Stimulated activated naive B cell treated with anti-CD40 and anti-IgM and Interleukin-4, amounts not matched to agents 10 μg/mL and 1 μg/mL and 100 μg/mL, for 72 hours (primary cell): Measurements from ENCODE around the gene RHOU.

ENCODE experiments used
- ATAC-seq, 2 donors: fragments of 150-1000 bp; cut with Tn5 transposase; replicated peaks; 2 replicates each; pipeline ENCODE4 v1.10.0; 2021; ENCODE audit warnings: moderate library complexity in 1 of 2
- DNase-seq: peaks from one replicate; pipeline ENCODE4 v3.0.0; 2021
- H3K27ac Mint-ChIP-seq: one replicate; pipeline ENCODE4 v1.8.0; 2022; ENCODE audit warnings: mild to moderate bottlenecking, mixed read lengths
- H3K27me3 Mint-ChIP-seq, 2 donors: one replicate each; pipeline ENCODE4 v1.8.0; 2022; ENCODE audit warnings: mixed read lengths in 2 of 2
- H3K36me3 Mint-ChIP-seq, 2 donors: one replicate each; pipeline ENCODE4 v1.8.0; 2022; ENCODE audit warnings: mixed read lengths in 2 of 2, mild to moderate bottlenecking in 1 of 2
- H3K4me1 Mint-ChIP-seq, 2 donors: one replicate each; pipeline ENCODE4 v1.8.0; 2022; ENCODE audit warnings: mixed read lengths in 2 of 2, mild to moderate bottlenecking in 1 of 2
- H3K4me3 Mint-ChIP-seq, 2 donors: one replicate each; pipeline ENCODE4 v1.8.0; 2022; ENCODE audit warnings: mild to moderate bottlenecking in 2 of 2, mixed read lengths in 2 of 2, moderate library complexity in 1 of 2
- H3K9me3 Mint-ChIP-seq, 2 donors: one replicate each; pipeline ENCODE4 v1.8.0; 2022; ENCODE audit warnings: mixed read lengths in 2 of 2, mild to moderate bottlenecking in 1 of 2

RHOU gene

GRCh38 chr1:228778466-228778865 lies 43.2 kb downstream of the RHOU start:
- no peak for ATAC-seq
- DNase-seq = no peak
- Mint-ChIP-seq H3K4me1 (no peaks in the 10 kb centered on the region), H3K9me3 (peaks cover 0 to 2% of the 10 kb centered on the region in 2 donors), H3K27me3 (no peaks in the 10 kb centered on the region), H3K27ac (no peak overlapping the region), H3K4me3 (no peak overlapping the region), H3K36me3 (no peaks in the 10 kb centered on the region)

- ATAC-seq (no peak), DNase-seq (no peak)
- Mint-ChIP-seq H3K36me3 (no peaks in the 10 kb centered on the region), H3K27me3 (no peaks in the 10 kb centered on the region), H3K9me3 (no peaks in the 10 kb centered on the region), H3K27ac (no peak overlapping the region), H3K4me3 (no peak overlapping the region), H3K4me1 (no peaks in the 10 kb centered on the region)
Measured at GRCh38 chr1:228778961-228779360, 43.7 kb downstream of the RHOU start.

- H3K4me3 Mint-ChIP-seq = no peak overlapping the region
- no peak overlapping the region for H3K27ac Mint-ChIP-seq
- no peaks in the 10 kb centered on the region for H3K4me1 Mint-ChIP-seq
- H3K36me3 Mint-ChIP-seq = no peaks in the 10 kb centered on the region
- no peaks in the 10 kb centered on the region for H3K9me3 Mint-ChIP-seq
- ATAC-seq (no peak), DNase-seq (no peak)
- no peaks in the 10 kb centered on the region for H3K27me3 Mint-ChIP-seq
Measured at GRCh38 chr1:228781161-228781808, 46.0 kb downstream of the RHOU start.

- no peaks in the 10 kb centered on the region for H3K27me3 Mint-ChIP-seq
- no peak for ATAC-seq
- no peaks in the 10 kb centered on the region for H3K4me1 Mint-ChIP-seq
- no peaks in the 10 kb centered on the region for H3K9me3 Mint-ChIP-seq
- no peak overlapping the region for H3K4me3 Mint-ChIP-seq
- H3K36me3 Mint-ChIP-seq = no peaks in the 10 kb centered on the region
- no peak overlapping the region for H3K27ac Mint-ChIP-seq
- no peak for DNase-seq
Measured at GRCh38 chr1:228781809-228782661, 46.8 kb downstream of the RHOU start.

GRCh38 chr1:228782662-228783417 lies 47.6 kb downstream of the RHOU start:
- H3K4me3 Mint-ChIP-seq = no peak overlapping the region
- H3K9me3 Mint-ChIP-seq = no peaks in the 10 kb centered on the region
- ATAC-seq (no peak), DNase-seq (no peak)
- H3K36me3 Mint-ChIP-seq = no peaks in the 10 kb centered on the region
- no peaks in the 10 kb centered on the region for H3K4me1 Mint-ChIP-seq
- H3K27me3 Mint-ChIP-seq = peaks cover 0 to 1% of the 10 kb centered on the region in 2 donors
- no peak overlapping the region for H3K27ac Mint-ChIP-seq

- no peak for DNase-seq
- Mint-ChIP-seq H3K36me3 (no peaks in the 10 kb centered on the region), H3K4me1 (no peaks in the 10 kb centered on the region), H3K4me3 (no peak overlapping the region), H3K27me3 (peaks cover 0 to 8% of the 10 kb centered on the region in 2 donors), H3K27ac (no peak overlapping the region), H3K9me3 (no peaks in the 10 kb centered on the region)
- ATAC-seq = no peak
Measured at GRCh38 chr1:228783418-228784040, 48.2 kb downstream of the RHOU start.

GRCh38 chr1:228784181-228784580 lies 48.9 kb downstream of the RHOU start:
- Mint-ChIP-seq H3K36me3 (no peaks in the 10 kb centered on the region), H3K4me3 (no peak overlapping the region), H3K27me3 (peaks cover 0 to 9% of the 10 kb centered on the region in 2 donors), H3K27ac (no peak overlapping the region), H3K4me1 (no peaks in the 10 kb centered on the region), H3K9me3 (no peaks in the 10 kb centered on the region)
- DNase-seq (no peak), ATAC-seq (no peak)

- Mint-ChIP-seq H3K36me3 (no peaks in the 10 kb centered on the region), H3K4me1 (no peaks in the 10 kb centered on the region), H3K27ac (no peak overlapping the region), H3K4me3 (no peak overlapping the region), H3K27me3 (peaks cover 0 to 9% of the 10 kb centered on the region in 2 donors), H3K9me3 (no peaks in the 10 kb centered on the region)
- no peak for DNase-seq
- no peak for ATAC-seq
Measured at GRCh38 chr1:228785366-228786330, 50.4 kb downstream of the RHOU start.

GRCh38 chr1:228786361-228787129 lies 51.3 kb downstream of the RHOU start:
- H3K36me3 Mint-ChIP-seq = no peaks in the 10 kb centered on the region
- H3K9me3 Mint-ChIP-seq = no peaks in the 10 kb centered on the region
- DNase-seq (no peak), ATAC-seq (no peak)
- no peak overlapping the region for H3K27ac Mint-ChIP-seq
- peaks cover 0 to 9% of the 10 kb centered on the region in 2 donors for H3K27me3 Mint-ChIP-seq
- H3K4me1 Mint-ChIP-seq = no peaks in the 10 kb centered on the region
- H3K4me3 Mint-ChIP-seq = no peak overlapping the region

GRCh38 chr1:228791791-228792190 lies 56.5 kb downstream of the RHOU start:
- Mint-ChIP-seq H3K9me3 (no peaks in the 10 kb centered on the region), H3K27ac (no peak overlapping the region), H3K4me1 (no peaks in the 10 kb centered on the region), H3K27me3 (peaks cover 0 to 9% of the 10 kb centered on the region in 2 donors), H3K36me3 (no peaks in the 10 kb centered on the region), H3K4me3 (no peak overlapping the region)
- ATAC-seq = no peak
- DNase-seq = no peak

- ATAC-seq = no peak
- Mint-ChIP-seq H3K4me1 (no peaks in the 10 kb centered on the region), H3K27ac (no peak overlapping the region), H3K27me3 (peaks cover 0 to 9% of the 10 kb centered on the region in 2 donors), H3K9me3 (peaks cover 0 to 2% of the 10 kb centered on the region in 2 donors), H3K4me3 (no peak overlapping the region), H3K36me3 (no peaks in the 10 kb centered on the region)
- DNase-seq = no peak
Measured at GRCh38 chr1:228792601-228793000, 57.3 kb downstream of the RHOU start.

GRCh38 chr1:228793032-228793431 lies 57.8 kb downstream of the RHOU start:
- ATAC-seq (no peak), DNase-seq (no peak)
- Mint-ChIP-seq H3K4me3 (no peak overlapping the region), H3K36me3 (no peaks in the 10 kb centered on the region), H3K9me3 (peaks cover 0 to 2% of the 10 kb centered on the region in 2 donors), H3K27me3 (peaks cover 0 to 6% of the 10 kb centered on the region in 2 donors), H3K27ac (no peak overlapping the region), H3K4me1 (no peaks in the 10 kb centered on the region)

- no peaks in the 10 kb centered on the region for H3K36me3 Mint-ChIP-seq
- DNase-seq = no peak
- H3K4me3 Mint-ChIP-seq = no peak overlapping the region
- peak; percentile 54 to 71 for ATAC-seq
- H3K27ac Mint-ChIP-seq = no peak overlapping the region
- no peaks in the 10 kb centered on the region for H3K27me3 Mint-ChIP-seq
- H3K9me3 Mint-ChIP-seq = peaks cover 0 to 3% of the 10 kb centered on the region in 2 donors
- H3K4me1 Mint-ChIP-seq = no peaks in the 10 kb centered on the region
Measured at GRCh38 chr1:228794173-228794572, 58.9 kb downstream of the RHOU start.
